SU-DHL-6 (cell line): ENCODE data around the gene WBP2NL.

Experiments used
- CTCF ChIP-seq: fragments of 200-600 bp; sonication (generic); IDR thresholded peaks from one replicate; pipeline ENCODE4 v1.5.1; 2017; ENCODE audit warnings: antibody characterized with exemption, mild to moderate bottlenecking, low read length, moderate library complexity; ENCODE audit not compliant: insufficient read depth, poor library complexity, severe bottlenecking
- EZH2phosphoT487 ChIP-seq: fragments of 200-600 bp; sonication (generic), shearing (Covaris generic); conservative IDR thresholded peaks from 2 replicates; pipeline ENCODE4 v1.6.1; 2018; ENCODE audit warnings: mild to moderate bottlenecking, antibody characterized with exemption, low read length, moderate library complexity, mixed read lengths

GRCh38 chr22:42061041-42061440 is 62.5 kb downstream of the WBP2NL start:
- no peak for TF ChIP-seq CTCF
- no peak for TF ChIP-seq EZH2phosphoT487
